ENCODE data around the gene SSBP2.

Gene SSBP2

GRCh38 chr5:81751009-81751835 is at the start of gene SSBP2:
SSBP2 (minus strand) TSS chr5:81751097; CDS start chr5:81751042, 55 bp downstream.
- DNase-seq, result peak; percentile 100

- no peak for DNase-seq
Measured at GRCh38 chr5:81795666-81796065, 44.8 kb upstream of the SSBP2 start.

DNA sequence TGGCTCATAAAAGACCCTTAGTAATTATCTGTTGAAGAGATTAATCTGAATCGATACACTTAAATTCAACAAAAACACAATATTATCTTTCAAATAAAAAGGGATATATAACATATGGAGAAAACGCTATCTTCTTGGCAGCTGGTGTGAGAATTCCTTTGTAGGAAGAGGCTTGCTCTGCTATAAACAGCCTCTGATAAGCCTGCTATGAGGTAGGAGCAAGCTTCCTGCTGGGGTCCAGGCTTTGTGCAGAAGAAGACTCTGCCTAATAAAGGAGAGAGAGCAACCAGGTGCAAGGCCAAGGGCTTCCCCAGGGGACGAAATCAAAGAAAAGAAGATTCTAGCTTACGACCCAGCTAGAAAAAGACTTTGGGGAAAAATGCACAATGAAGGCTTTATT is 43.3 kb upstream of the SSBP2 start:
- no peak for DNase-seq

DNA sequence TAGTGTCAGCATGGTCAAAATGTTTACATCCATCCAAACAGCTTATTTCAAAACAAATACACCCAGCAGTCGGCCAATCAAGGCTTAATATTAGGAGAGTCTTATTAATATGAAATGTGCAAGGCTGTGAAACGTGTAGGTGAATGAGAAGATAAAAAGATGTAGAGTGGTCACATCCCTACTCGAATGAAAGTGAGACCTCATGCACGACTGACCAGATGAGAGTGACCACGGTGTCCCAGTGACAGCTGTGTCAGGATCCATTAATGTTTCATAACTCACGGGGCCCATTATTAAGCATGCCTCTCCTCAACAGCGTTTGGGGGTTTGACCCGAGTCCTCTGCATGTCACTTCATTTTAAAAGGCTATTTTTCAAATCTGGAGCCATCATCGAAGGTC is 39.4 kb upstream of the SSBP2 start:
- DNase-seq, result no peak

DNA sequence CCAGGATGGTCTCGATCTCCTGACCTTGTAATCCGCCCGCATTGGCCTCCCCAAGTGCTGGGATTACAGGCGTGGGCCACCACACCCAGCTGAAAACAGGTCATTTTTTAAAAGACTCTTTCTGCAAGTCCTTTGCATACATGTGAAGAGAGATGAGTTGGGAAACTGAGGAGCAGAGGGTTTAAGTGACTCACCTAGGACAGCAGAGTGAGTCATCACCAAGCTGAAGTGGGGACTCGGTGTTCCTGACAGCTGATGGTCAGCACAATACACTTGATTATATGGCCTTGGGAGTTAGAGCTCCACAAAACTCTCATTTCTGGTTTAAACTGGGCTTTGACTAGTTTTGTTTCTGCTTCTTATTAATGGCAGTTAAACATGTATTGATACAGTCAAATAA is 38.1 kb upstream of the SSBP2 start:
- no peak for DNase-seq

GRCh38 chr5:81788329-81788728 is 37.4 kb upstream of the SSBP2 start:
- DNase-seq, result no peak

DNA sequence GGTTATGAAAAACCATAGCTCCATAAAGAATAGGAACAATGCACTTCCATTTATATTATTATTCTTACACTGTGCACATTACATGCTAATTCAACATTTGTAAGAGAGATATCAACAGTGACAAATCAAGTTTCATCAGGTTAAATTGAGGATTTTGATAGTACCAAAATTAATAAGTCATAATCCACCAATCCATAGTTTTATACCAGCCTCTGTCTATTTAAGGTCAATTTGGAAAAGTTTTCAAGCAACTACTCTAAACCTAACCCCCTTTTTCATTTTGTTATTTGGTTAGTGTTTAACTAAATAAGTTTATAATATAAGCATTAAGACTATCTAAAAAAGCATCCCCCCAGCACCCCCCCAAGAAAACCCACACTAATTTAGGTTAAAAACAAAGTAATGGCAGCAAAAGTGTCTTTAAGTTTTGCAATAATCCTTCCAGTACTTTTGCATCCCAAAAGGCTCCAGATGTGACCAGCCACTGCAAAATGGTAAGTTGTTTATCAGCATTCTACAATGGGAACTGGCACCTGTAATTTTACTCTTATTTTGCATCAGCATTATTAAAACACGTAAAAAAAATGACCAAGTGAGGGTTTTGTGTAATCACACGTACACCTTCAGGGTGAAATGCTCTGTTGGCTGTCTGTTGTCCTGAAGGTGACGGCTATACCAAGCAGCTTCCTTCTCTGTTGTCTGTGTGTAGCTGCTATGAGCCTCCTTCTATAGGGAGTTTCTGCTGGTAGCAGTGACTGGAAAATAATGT is 36.8 kb upstream of the SSBP2 start:
- no peak for DNase-seq

DNA sequence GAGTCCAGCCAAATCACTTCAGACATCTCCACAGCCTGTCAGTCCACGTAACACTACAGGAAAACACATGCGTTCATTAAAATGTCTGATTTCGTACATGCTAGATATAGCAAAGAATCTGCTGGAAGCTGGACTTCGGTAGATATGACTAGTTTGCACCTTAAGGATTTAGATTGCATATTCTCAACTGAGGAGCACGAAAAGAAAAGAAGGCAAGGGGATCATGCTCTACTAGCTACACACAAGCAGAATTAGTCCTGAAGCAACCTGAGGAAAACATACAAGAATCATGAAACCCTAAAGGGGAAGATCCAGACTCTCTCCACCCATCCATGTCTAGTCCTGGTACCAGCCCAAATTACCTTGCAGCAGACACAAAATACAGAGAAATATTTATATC is 36.1 kb upstream of the SSBP2 start:
- DNase-seq, result no peak

DNA sequence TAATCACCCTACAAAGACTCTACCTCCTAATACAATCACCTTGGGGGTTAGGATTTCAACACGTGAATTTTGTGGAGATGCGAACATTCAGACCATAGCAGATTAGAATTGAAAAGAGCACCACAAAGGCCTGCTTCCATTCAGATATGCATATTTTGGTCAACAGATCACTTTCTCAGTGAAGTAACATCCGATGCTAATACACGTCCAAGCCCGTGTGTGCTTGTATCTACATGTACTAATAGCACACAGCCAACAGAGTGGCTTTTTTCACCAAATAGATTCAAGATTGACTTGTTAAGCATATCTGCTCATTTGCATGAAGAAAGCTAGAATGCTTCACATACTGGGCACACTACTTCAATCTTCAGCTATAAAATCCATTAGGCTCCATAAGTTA is 35.6 kb upstream of the SSBP2 start:
- no peak for DNase-seq

DNA sequence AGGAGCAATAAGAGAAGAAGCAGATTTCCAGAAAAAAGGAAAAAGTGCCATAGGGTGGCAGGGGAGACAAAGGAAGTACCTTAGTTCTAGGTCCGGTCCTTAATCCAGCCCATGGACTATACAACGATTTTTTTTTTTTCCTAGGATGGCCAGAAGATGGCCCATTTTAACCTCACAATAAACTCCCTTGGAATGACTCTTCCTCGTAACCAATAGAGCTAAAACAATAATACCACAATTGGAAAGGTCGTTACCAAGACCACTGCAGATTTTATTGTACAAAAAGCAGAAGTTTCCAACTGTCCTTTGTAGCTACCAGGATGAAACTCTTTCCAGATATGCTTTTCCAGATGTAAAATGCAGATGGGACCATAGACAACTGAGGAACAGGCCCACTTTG is 34.4 kb upstream of the SSBP2 start:
- DNase-seq, result no peak

DNA sequence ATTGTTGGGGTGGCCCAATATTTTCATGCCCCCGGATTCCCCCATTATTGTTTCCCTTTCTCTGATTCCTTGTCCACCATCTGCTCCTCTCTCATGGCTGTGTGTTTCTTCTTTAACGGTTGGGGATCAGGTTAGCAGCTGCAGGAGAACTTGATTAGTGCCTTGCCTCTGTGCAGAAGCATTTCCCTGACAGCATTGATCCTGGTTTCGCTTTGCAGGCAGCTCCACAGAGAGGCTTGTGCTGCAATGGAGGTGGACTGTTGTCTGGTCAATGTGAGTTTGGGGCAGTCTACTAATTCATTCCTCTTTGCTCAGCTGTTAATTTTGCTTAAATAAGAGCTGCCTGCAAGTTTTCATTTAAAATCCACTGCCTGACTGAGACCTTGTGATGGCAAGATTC is 32.5 kb upstream of the SSBP2 start:
- no peak for DNase-seq

- DNase-seq, result no peak
Measured at GRCh38 chr5:81782811-81783210, 31.9 kb upstream of the SSBP2 start.

DNA sequence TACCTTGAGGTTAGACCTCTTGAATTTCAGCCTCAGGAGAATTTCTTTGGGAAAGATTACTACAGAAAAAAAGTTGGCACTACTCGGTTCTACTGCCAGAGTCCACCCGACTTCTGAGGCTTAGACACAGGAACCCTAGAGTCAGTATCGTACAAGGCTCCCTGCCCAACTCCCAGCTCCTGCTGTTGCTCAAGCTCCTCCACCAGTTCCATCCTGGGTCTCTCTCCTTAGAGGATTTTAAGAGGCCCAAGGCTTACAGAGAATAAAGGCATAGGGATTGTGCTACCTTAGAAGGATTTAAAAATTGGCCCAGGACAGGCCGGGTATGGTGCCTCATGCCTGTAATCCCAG is 29.0 kb upstream of the SSBP2 start:
- peak; percentile 32 for DNase-seq

GRCh38 chr5:81779125-81779915 is 28.4 kb upstream of the SSBP2 start:
- DNase-seq, result peak; percentile 68

DNA sequence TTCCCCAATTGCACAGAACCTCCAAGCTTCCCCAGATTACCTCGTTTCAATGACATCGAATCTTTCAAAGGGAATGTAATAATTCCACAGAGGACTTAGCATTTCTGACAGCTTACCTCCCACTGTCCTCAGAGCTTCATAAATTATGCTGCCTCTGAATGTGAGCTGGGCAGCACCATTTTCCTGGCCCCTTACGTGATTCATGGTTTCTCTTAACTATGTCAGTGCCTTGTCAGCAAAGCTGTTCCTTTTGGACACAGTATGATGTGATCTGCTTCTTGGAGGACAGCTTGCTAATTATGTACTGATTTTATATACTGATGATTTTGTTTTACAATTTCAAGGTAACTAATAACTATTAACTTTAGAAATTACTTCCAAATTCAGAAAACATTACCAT is 27.7 kb upstream of the SSBP2 start:
- DNase-seq, result peak; percentile 14

DNA sequence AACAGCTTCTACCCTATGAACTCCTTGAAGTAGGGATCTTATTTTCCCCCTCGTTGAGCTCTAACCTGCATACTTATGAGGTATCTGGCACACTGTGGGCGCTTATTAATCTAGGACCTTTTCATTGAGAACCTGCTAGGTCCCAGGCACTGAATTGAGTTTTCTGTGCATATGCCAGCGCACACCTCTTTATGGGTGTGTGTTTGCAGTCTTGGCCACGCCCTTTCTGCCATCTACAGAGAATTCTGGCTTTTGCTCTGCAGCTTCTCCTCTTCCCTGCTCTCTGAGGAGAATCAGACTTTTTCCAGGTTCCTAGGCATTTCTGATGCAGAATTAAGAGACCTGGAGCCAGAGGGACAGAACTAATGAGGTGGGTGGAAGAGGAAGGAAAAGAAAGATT is 25.4 kb upstream of the SSBP2 start:
- DNase-seq, result no peak

GRCh38 chr5:81774374-81774773 is 23.5 kb upstream of the SSBP2 start:
- DNase-seq, result no peak

- no peak for DNase-seq
Measured at GRCh38 chr5:81773574-81773973, 22.7 kb upstream of the SSBP2 start.

GRCh38 chr5:81773161-81773560 is 22.3 kb upstream of the SSBP2 start:
- DNase-seq, result no peak

DNA sequence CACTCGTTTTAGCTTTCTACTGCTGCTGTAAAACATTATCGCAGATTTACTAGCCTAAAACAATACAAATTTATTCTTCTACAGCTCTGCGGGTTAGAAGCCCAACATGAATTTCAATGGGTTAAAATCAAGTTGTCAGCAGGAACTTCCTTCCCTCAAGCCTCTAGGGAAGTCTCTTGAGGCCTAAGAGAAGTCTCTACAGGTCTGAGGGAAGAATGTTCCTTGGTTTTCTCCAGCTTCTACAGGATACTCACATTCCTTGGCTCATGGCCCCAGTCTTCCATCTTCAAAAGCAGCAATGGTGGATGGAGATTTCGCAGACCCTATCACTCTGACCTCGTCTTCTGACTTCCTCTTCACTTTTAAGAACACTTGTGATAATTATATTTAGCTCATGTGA is 21.6 kb upstream of the SSBP2 start:
- DNase-seq, result no peak

DNA sequence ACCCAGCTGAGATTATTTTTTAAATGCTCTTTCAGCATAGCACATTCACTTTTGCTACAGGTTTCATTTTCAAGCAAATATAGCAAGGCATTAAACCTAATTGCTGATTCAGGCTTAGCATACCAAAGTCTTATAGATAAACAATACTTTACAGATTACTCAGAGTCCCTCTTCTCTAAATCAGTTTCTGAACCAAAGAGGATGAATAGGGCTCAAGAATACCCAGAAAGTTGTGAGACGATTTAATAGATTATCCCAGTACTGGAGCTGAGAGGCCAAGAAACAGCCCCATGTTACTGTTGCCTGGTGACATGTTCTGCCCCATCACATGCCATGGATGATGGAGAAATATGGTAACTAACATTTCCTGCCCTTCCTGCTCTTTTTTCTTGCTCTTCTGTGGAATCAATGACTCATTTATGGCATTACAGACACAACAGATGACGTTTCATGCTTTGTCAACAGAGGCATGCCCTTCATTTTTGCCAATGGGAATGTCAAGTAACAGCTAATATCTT is 18.1 kb upstream of the SSBP2 start:
- DNase-seq, result no peak

DNA sequence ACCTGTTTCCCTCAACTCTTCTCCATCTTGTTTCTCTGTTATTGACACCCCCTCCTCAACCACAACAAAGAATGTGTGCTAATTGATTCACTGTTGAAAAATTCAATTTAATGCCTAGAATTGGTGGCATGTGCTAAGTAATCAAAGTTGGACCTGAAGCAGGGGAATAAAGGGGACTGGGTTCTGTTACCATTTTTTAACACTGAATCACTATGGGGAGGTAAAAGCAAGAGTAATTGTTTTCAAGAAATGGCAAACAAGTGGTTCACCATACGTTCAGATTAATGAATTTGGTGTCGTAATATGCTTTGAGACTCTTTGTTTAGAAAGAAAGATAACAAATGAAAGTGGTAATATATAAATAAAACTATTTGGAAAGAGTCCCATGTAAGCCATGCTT is 17.0 kb upstream of the SSBP2 start:
- DNase-seq, result no peak

GRCh38 chr5:81767097-81767496 is 16.2 kb upstream of the SSBP2 start:
- DNase-seq, result no peak
